Bronchial epithelial cell (primary cell): ENCODE data around the gene IGSF1. TPM values are rescaled to one million over a fixed set of nuclear protein-coding genes. Genes with fewer than 3 reads are reported as not detected.

Source experiments
- DNase-seq: peaks from one replicate; pipeline ENCODE4 v3.0.0-alpha.2; 2010; ENCODE audit warnings: low read depth
- FAIRE-seq: peaks from 2 replicates; lab custom pipeline; 2011; peaks lifted over from hg19 to GRCh38; lab: Jason Lieb, UNC
- H3K27me3 ChIP-seq: 2 replicates; pipeline ENCODE4 v1.5.1; 2011; ENCODE audit warnings: low read length; ENCODE audit not compliant: control insufficient read depth, insufficient read depth
- H3K36me3 ChIP-seq: 2 replicates; pipeline ENCODE4 v1.5.1; 2011; ENCODE audit warnings: low read length; ENCODE audit not compliant: control insufficient read depth, insufficient read depth
- H3K4me3 ChIP-seq: 2 replicates; pipeline ENCODE4 v1.5.1; 2011; ENCODE audit warnings: mild to moderate bottlenecking, low read depth, low read length, control low read depth
- total RNA-seq: library from RNA; depleted of rRNA; stranded (reverse); fragments of >200 nt; gene quantifications from 2 replicates; pipeline ENCODE4 v1.2.1, GENCODE V29; 2014
- TF ChIP-seq, protein P1 (sequence below): IDR thresholded peaks from 2 replicates; pipeline ENCODE4 v1.5.1; 2011; ENCODE audit warnings: mild to moderate bottlenecking, moderate library complexity, low read length, control low read depth, inconsistent platforms; ENCODE audit not compliant: insufficient read depth, severe bottlenecking

Gene IGSF1
- total RNA-seq, 1 donor from 2014 or later, result not detected

DNA sequence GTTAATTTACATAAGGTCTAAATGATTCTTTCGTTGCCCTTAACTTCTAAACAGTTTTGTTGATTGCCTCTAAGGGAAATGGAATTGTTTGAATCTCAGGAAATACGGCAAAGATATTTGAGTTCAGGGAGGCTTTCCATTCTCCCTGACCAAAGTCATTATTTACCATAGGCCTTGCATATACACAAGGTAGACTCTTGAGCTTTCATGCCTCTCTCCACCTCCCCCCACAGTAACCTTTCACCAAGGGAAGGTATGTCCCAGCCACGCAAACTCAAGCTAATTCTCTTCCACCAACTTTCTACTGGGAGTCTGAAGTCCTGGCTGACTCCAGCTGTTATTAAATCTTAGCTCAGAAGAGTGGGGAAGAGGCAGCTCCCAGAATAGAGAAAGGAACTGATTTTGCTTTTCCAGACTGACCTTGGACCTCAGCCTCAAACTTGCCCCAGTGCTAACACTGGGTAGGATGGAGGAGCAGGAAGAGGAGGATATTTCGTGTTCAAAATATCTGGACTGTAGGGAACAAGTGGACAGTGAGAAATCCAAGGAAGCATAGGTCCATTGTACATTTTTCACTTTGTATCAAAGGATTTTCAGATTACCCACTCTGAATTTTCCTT lies 1.4 kb downstream of the IGSF1 start:
- Histone ChIP-seq H3K36me3 (no peaks in the 10 kb centered on the region), H3K4me3 (no peak overlapping the region), H3K27me3 (no peaks in the 10 kb centered on the region)
- TF ChIP-seq, protein P1, sequence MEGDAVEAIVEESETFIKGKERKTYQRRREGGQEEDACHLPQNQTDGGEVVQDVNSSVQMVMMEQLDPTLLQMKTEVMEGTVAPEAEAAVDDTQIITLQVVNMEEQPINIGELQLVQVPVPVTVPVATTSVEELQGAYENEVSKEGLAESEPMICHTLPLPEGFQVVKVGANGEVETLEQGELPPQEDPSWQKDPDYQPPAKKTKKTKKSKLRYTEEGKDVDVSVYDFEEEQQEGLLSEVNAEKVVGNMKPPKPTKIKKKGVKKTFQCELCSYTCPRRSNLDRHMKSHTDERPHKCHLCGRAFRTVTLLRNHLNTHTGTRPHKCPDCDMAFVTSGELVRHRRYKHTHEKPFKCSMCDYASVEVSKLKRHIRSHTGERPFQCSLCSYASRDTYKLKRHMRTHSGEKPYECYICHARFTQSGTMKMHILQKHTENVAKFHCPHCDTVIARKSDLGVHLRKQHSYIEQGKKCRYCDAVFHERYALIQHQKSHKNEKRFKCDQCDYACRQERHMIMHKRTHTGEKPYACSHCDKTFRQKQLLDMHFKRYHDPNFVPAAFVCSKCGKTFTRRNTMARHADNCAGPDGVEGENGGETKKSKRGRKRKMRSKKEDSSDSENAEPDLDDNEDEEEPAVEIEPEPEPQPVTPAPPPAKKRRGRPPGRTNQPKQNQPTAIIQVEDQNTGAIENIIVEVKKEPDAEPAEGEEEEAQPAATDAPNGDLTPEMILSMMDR, result no peak
- DNase-seq, result no peak
- FAIRE-seq, result no peak

DNA sequence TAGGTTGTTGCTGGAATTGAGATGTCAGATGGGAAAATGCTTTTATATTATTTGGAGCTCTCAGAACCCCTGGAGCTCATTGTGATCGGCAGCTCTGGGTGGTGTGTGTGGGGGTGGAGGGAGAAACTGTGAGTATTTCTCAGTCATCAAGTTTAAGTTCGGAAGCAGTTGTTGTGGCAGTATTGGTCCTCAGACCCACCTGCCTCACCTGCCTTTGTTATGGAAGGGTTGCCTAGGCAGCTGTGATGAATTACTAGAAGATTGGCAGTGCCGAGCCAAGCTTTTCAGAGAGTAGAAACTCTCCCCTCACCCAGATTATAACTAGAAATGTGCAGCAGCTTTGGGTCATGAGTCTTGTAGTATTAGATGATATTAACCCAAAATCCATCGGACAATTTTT lies 9.5 kb downstream of the IGSF1 start:
- H3K36me3 ChIP-seq, result no peaks in the 10 kb centered on the region
- FAIRE-seq, result no peak

DNA sequence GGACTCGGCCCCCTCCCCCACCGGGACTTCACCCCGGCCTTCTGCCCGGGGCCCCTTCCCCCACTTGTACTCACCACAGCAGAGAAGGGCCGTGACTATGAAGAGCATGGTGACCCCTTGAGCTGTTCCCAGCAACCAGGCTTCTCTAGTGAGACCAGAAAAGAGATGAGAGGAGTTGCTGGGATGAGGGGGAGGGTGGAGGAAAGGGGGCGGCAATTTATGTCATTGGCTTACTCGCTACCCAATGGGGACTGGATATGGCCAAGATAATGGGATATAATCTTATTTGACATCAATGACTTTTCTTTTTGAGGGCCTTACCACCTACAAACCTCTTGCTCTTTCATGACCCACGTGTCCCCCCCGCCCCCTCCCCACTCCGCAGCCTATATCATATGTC lies 9.9 kb downstream of the IGSF1 start:
- DNase-seq, result no peak
- FAIRE-seq, result no peak
- Histone ChIP-seq H3K4me3 (no peak overlapping the region), H3K36me3 (no peaks in the 10 kb centered on the region), H3K27me3 (no peaks in the 10 kb centered on the region)
- TF ChIP-seq, protein P1, result no peak

More for the DNA sequence above, 9.5 kb downstream of the IGSF1 start:
- TF ChIP-seq, protein P1, result no peak
- Histone ChIP-seq H3K4me3 (no peak overlapping the region), H3K27me3 (no peaks in the 10 kb centered on the region)
- DNase-seq, result no peak

DNA sequence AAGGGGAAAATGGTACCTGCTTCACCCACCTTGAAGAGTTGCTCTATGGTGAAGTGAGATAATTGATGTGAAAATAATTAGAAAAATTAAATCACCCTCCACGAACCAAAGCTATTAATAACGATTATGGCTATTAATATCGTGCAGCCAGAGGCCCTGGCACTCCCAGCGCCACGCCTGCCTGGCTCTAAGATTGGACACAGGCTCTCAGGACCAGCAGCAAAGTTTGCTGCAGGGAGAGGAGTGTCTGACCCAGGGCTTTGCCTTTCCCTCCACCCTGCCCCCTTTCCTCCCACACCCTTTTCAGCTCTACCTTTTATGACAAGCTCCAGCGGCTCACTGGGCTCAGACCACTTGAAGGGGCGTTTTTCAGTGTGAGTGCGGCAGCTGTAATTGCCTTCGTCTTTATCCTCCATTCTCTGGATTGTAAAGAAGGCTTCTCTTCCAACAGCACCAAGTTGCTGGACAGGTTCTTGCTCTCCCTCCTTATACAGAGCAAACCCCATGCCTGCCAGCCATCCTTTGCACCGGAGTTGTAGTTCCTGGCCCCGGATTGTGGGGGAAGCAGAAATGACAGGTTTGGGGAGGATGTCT lies 11.5 kb downstream of the IGSF1 start:
- TF ChIP-seq, protein P1, result no peak
- no peak for FAIRE-seq
- Histone ChIP-seq H3K4me3 (no peak overlapping the region), H3K27me3 (no peaks in the 10 kb centered on the region), H3K36me3 (no peaks in the 10 kb centered on the region)
- DNase-seq, result no peak

DNA sequence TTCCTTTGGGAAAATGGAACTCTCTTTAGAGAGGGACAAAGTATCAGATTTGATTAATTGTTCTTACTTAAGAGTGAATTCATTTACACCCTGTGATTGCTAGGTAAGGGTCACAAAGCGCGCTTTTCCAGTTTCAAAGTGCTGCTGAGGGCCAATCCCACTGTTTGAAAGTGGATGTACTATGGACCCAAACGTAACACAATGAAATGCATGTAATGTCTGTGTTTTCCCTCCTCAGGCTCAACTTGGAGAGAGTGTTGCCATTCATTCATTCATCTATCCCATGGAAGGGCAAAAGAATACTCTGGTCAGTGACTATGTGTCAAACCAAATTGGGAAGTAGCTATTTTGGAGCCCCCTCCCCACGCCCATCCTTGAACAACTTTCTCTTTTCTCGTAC lies 16.1 kb downstream of the IGSF1 start:
- DNase-seq (no peak), FAIRE-seq (no peak)
- H3K36me3 ChIP-seq, result no peaks in the 10 kb centered on the region
- no peak overlapping the region for H3K4me3 ChIP-seq
- TF ChIP-seq, protein P1, result no peak
- H3K27me3 ChIP-seq, result no peaks in the 10 kb centered on the region

DNA sequence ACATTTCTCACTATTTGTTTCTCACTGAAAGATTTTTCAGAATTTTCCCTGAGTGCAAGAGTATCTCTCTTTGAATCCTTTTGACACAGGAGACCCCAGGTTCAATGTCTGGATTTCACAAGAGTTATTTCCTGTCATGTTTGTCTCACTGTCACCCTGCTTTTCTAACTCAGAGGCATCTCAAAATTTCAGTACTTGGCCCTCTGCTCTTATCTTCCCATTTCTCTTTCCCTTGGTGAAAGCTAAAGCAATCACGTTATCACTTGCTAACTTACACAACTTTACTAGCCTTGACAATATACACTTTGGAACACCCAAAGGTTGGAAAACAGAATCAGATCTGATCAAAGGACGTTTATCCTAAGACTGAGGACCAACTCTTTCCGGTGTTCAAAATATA lies 17.3 kb downstream of the IGSF1 start:
- H3K36me3 ChIP-seq, result no peaks in the 10 kb centered on the region
- DNase-seq, result no peak
- TF ChIP-seq, protein P1, result no peak
- H3K27me3 ChIP-seq, result no peaks in the 10 kb centered on the region
- H3K4me3 ChIP-seq, result no peak overlapping the region
- no peak for FAIRE-seq
